Measurements from ENCODE around the gene CATSPERZ. TPM values are rescaled to one million over a fixed set of nuclear protein-coding genes. Genes with fewer than 3 reads are reported as not detected.

CATSPERZ gene
- total RNA-seq, 1 donor = not detected

DNA sequence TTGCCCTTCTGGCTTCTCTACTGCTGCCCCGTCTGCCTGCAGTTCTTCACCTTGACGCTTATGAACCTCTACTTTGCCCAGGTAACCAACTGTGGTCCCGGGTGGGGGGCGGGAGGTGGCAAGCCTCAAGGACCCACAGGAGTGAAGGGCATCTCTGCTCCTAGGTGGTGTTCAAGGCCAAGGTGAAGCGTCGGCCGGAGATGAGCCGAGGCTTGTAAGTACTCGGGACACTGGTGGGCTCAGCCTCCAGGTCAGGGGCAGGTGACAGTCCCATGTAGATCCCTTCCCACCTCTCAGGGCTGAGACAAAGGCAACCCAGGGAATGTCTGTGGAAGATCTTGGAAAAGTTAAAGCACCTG lies 13.4 kb upstream of the CATSPERZ start:
- TF ChIP-seq, protein P1, sequence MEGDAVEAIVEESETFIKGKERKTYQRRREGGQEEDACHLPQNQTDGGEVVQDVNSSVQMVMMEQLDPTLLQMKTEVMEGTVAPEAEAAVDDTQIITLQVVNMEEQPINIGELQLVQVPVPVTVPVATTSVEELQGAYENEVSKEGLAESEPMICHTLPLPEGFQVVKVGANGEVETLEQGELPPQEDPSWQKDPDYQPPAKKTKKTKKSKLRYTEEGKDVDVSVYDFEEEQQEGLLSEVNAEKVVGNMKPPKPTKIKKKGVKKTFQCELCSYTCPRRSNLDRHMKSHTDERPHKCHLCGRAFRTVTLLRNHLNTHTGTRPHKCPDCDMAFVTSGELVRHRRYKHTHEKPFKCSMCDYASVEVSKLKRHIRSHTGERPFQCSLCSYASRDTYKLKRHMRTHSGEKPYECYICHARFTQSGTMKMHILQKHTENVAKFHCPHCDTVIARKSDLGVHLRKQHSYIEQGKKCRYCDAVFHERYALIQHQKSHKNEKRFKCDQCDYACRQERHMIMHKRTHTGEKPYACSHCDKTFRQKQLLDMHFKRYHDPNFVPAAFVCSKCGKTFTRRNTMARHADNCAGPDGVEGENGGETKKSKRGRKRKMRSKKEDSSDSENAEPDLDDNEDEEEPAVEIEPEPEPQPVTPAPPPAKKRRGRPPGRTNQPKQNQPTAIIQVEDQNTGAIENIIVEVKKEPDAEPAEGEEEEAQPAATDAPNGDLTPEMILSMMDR (IDR thresholded peaks at IDR 0.05; ENCODE audit: insufficient read depth, low read depth, low read length) = no peak
- no peak for DNase-seq (ENCODE audit: low read depth)
- no peak overlapping the region for H3K4me3 ChIP-seq (ENCODE audit: low read depth, low read length)

GRCh38 chr11:64287676-64288352 lies 12.3 kb upstream of the CATSPERZ start:
- H3K4me3 ChIP-seq (ENCODE audit: low read depth, low read length) = no peak overlapping the region
- TF ChIP-seq, protein P1 (IDR thresholded peaks at IDR 0.05; ENCODE audit: insufficient read depth, low read depth, low read length) = no peak
- no peak for DNase-seq (ENCODE audit: low read depth)

DNA sequence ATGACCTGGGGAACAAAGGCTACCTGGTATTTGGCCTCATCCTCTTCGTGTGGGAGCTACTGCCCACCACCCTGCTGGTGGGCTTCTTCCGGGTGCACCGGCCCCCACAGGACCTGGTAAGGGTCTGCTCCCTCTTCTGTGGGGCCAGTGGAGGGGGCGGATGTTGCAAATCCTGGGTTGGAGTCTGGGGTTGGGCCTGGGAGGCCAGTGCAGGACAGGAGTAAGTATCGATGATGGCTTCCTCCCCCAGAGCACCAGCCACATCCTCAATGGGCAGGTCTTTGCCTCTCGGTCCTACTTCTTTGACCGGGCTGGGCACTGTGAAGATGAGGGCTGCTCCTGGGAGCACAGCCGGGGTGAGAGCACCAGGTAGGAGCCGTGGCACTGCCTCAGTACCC lies 11.8 kb upstream of the CATSPERZ start:
- TF ChIP-seq, protein P1 (IDR thresholded peaks at IDR 0.05; ENCODE audit: insufficient read depth, low read depth, low read length) = no peak
- DNase-seq (ENCODE audit: low read depth) = no peak
- H3K4me3 ChIP-seq (ENCODE audit: low read depth, low read length) = no peak overlapping the region

- DNase-seq (ENCODE audit: low read depth) = no peak
- TF ChIP-seq, protein P1 (IDR thresholded peaks at IDR 0.05; ENCODE audit: insufficient read depth, low read depth, low read length) = no peak
- H3K4me3 ChIP-seq (ENCODE audit: low read depth, low read length) = no peak overlapping the region
Measured at GRCh38 chr11:64289002-64289564, 11.1 kb upstream of the CATSPERZ start.

GRCh38 chr11:64290352-64291261 lies 9.6 kb upstream of the CATSPERZ start:
- H3K4me3 ChIP-seq (ENCODE audit: low read depth, low read length) = no peak overlapping the region
- TF ChIP-seq, protein P1 (IDR thresholded peaks at IDR 0.05; ENCODE audit: insufficient read depth, low read depth, low read length) = no peak
- no peak for DNase-seq (ENCODE audit: low read depth)

- H3K4me3 ChIP-seq (ENCODE audit: low read depth, low read length) = no peak within 1 kb of the TSS
- TF ChIP-seq, protein P1 (IDR thresholded peaks at IDR 0.05; ENCODE audit: insufficient read depth, low read depth, low read length) = no peak
- DNase-seq (ENCODE audit: low read depth) = no peak
Measured at GRCh38 chr11:64291262-64291751, 8.9 kb upstream of the CATSPERZ start, which contains the start of gene KCNK4. KCNK4 (plus strand) TSS chr11:64291302; CDS start chr11:64293019, 1,717 bp downstream.

Measured in fibroblast of villous mesenchyme (primary cell).